ENCODE measurements around the gene BFAR. TPM values are rescaled to one million over a fixed set of nuclear protein-coding genes. Genes with fewer than 3 reads are reported as not detected.

The BFAR gene
- total and polyA plus RNA-seq, 10 of the 15 experiments (the other 5 are each of a cell fraction or from before 2014, with no cell fraction given) = 34.6 to 62.0 (median 43.4) TPM

GRCh38 chr16:14602443-14602963 is 30.2 kb upstream of the BFAR start:
- no TSS peak for BruUV-seq (replicated peaks)
- Histone ChIP-seq H3K27me3 (replicated peaks in 1 of 2; ENCODE audit: control insufficient read depth in 2 of 2, insufficient read depth in 2 of 2, low read length in 1 of 2) (no peaks in the 10 kb centered on the region), H3K4me3 (no peak overlapping the region), H3K36me3 (ENCODE audit: control insufficient read depth in 2 of 2, insufficient read depth in 2 of 2, low read length in 1 of 2) (peaks cover 6 to 29% of the 10 kb centered on the region in 2 experiments), H3K9ac (ENCODE audit: control insufficient read depth, insufficient read depth, low read length) (no peak overlapping the region), H2AFZ (ENCODE audit: control insufficient read depth, low read depth, low read length) (no peak overlapping the region), H4K20me1 (ENCODE audit: control insufficient read depth, insufficient read depth) (no peaks in the 10 kb centered on the region), H3K4me2 (ENCODE audit: control insufficient read depth, insufficient read depth) (no peak overlapping the region), H3K4me1 (ENCODE audit: control insufficient read depth, insufficient read depth, low read length) (peaks cover 21% of the 10 kb centered on the region), H3K27ac (ENCODE audit: control insufficient read depth, insufficient read depth) (no peak overlapping the region), H3K9me3 (replicated peaks; ENCODE audit: control insufficient read depth, insufficient read depth, low read length) (no peaks in the 10 kb centered on the region; the same call in 2 of the 3 replicates), H3K79me2 (ENCODE audit: control insufficient read depth, insufficient read depth, low read length) (peaks cover 3% of the 10 kb centered on the region)
- intact Hi-C loops (cut with micrococcal nuclease; ENCODE audit: unreplicated experiment) (loop anchor here (10.0 kb wide), 1 partner anchor 298 kb away; no protein-coding TSS in a partner anchor), in situ Hi-C loops (cut with MboI) (no loop called here)
- WGBS (ENCODE audit: insufficient coverage, insufficient replicate concordance, low lambda C conversion rate, missing lambda C conversion rate) = 82% methylated on average over 6 of the region's 6 CpGs
- no peak for TF ChIP-seq TCF7 (IDR thresholded peaks at IDR 0.05; ENCODE audit: borderline replicate concordance)
- no peak for TF ChIP-seq CEBPB (IDR thresholded peaks at IDR 0.05; ENCODE audit: borderline replicate concordance in 1 of 2, low read depth in 2 of 2, low read length in 2 of 2)
- TF ChIP-seq NKRF (conservative IDR thresholded peaks at IDR 0.05) = no peak
- no peak for TF ChIP-seq JUND (IDR thresholded peaks at IDR 0.05; ENCODE audit: low read depth, low read length)
- no peak for TF ChIP-seq MYB (IDR thresholded peaks at IDR 0.05; ENCODE audit: borderline replicate concordance, low read depth, low read length)
- no peak for TF ChIP-seq E2F8 (IDR thresholded peaks at IDR 0.05; ENCODE audit: low read depth, partially characterized antibody)
- TF ChIP-seq ZZZ3 (IDR thresholded peaks at IDR 0.05; ENCODE audit: control insufficient read depth, insufficient read length, low read depth) = no peak
- TF ChIP-seq E4F1 (IDR thresholded peaks at IDR 0.05; ENCODE audit: borderline replicate concordance, partially characterized antibody) = no peak
- no peak for TF ChIP-seq SMARCA5 (IDR thresholded peaks at IDR 0.05)
- no peak for FAIRE-seq
- ChIA-PET RAD21 (ENCODE audit: unreplicated experiment) (no interaction called here), SMC1A (ENCODE audit: uncharacterized antibody, unreplicated experiment) (no interaction called here), CTCF (interaction anchor here (0.6 kb wide), 1 partner anchor 247 kb away, joined by 3 read pairs; no protein-coding TSS in a partner anchor), POLR2A (no interaction called here)
- ATAC-seq = no peak
- no peak for DNase-seq (ENCODE audit: low read depth, low spot score)

Measured in GM12878 (cell line).